ENCODE data around the gene POLE2. TPM values are rescaled to one million over a fixed set of nuclear protein-coding genes. Genes with fewer than 3 reads are reported as not detected.

POLE2 gene
- total and polyA plus RNA-seq, 2 experiments from 2014 or later = 41.9 to 53.3 TPM

DNA sequence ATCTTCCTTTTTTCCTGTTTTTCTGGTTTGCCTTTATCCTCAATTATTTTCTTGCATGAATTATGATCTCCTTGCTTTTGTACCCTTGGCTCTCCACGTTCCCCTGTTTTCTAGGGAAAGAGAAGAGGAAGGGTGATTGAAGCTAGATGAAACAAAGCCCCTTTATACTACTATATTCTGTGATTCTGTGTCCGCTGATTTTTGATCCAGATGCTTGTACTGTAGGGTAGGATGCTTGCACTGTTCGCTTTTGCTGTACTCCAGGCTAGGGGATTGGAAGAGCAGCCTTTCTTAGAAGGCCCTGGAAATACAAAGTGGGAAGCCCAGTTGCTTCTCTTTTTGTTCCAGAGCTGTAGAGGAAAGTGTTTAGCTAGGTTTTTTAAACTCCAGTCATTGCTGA is 44.9 kb upstream of the POLE2 start (continued):
- TF ChIP-seq, protein P1, sequence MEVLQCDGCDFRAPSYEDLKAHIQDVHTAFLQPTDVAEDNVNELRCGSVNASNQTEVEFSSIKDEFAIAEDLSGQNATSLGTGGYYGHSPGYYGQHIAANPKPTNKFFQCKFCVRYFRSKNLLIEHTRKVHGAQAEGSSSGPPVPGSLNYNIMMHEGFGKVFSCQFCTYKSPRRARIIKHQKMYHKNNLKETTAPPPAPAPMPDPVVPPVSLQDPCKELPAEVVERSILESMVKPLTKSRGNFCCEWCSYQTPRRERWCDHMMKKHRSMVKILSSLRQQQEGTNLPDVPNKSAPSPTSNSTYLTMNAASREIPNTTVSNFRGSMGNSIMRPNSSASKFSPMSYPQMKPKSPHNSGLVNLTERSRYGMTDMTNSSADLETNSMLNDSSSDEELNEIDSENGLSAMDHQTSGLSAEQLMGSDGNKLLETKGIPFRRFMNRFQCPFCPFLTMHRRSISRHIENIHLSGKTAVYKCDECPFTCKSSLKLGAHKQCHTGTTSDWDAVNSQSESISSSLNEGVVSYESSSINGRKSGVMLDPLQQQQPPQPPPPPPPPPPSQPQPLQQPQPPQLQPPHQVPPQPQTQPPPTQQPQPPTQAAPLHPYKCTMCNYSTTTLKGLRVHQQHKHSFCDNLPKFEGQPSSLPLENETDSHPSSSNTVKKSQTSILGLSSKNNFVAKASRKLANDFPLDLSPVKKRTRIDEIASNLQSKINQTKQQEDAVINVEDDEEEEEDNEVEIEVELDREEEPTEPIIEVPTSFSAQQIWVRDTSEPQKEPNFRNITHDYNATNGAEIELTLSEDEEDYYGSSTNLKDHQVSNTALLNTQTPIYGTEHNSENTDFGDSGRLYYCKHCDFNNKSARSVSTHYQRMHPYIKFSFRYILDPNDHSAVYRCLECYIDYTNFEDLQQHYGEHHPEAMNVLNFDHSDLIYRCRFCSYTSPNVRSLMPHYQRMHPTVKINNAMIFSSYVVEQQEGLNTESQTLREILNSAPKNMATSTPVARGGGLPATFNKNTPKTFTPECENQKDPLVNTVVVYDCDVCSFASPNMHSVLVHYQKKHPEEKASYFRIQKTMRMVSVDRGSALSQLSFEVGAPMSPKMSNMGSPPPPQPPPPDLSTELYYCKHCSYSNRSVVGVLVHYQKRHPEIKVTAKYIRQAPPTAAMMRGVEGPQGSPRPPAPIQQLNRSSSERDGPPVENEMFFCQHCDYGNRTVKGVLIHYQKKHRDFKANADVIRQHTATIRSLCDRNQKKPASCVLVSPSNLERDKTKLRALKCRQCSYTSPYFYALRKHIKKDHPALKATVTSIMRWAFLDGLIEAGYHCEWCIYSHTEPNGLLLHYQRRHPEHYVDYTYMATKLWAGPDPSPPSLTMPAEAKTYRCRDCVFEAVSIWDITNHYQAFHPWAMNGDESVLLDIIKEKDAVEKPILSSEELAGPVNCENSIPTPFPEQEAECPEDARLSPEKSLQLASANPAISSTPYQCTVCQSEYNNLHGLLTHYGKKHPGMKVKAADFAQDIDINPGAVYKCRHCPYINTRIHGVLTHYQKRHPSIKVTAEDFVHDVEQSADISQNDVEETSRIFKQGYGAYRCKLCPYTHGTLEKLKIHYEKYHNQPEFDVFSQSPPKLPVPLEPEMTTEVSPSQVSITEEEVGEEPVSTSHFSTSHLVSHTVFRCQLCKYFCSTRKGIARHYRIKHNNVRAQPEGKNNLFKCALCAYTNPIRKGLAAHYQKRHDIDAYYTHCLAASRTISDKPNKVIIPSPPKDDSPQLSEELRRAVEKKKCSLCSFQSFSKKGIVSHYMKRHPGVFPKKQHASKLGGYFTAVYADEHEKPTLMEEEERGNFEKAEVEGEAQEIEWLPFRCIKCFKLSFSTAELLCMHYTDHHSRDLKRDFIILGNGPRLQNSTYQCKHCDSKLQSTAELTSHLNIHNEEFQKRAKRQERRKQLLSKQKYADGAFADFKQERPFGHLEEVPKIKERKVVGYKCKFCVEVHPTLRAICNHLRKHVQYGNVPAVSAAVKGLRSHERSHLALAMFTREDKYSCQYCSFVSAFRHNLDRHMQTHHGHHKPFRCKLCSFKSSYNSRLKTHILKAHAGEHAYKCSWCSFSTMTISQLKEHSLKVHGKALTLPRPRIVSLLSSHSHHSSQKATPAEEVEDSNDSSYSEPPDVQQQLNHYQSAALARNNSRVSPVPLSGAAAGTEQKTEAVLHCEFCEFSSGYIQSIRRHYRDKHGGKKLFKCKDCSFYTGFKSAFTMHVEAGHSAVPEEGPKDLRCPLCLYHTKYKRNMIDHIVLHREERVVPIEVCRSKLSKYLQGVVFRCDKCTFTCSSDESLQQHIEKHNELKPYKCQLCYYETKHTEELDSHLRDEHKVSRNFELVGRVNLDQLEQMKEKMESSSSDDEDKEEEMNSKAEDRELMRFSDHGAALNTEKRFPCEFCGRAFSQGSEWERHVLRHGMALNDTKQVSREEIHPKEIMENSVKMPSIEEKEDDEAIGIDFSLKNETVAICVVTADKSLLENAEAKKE (CRISPR knock-in tag; IDR thresholded peaks at IDR 0.05) = no peak
- TF ChIP-seq CREB1 (CRISPR knock-in tag; IDR thresholded peaks at IDR 0.05; ENCODE audit: low read depth) = no peak

DNA sequence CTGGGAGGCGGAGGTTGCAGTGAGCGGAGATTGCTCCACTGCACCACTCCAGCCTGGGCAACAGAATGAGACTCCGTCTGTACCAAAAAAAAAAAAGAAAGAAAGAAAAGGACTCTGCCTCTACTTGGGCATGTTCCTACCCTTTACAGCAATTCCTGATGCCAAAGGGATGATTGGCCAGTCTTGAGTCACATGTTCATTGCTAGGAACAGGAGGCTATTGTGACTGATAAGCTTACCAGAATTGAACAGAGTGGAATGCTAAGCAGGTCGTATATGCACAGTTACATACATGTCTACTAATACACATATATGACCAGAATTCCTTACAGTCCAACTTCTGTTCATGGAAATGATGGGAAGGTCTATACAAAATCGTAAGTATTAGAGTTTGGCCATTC is 39.2 kb upstream of the POLE2 start:
- no peak for DNase-seq (ENCODE audit: low spot score)
- Mint-ChIP-seq H3K4me1 (no peaks in the 10 kb centered on the region), H3K9me3 (no peaks in the 10 kb centered on the region), H3K27ac (no peak overlapping the region), H3K27me3 (ENCODE audit: insufficient read depth, low read depth, poor library complexity) (peaks cover 2% of the 10 kb centered on the region), H3K36me3 (ENCODE audit: low read depth) (no peaks in the 10 kb centered on the region), H3K4me3 (no peak overlapping the region)
- no peaks in the 10 kb centered on the region for H3K36me3 ChIP-seq (ENCODE audit: insufficient read depth)
- TF ChIP-seq STAT1 (IDR thresholded peaks at IDR 0.05; ENCODE audit: unreplicated experiment) (no peak), ZNF331 (CRISPR knock-in tag; IDR thresholded peaks at IDR 0.05; ENCODE audit: low read depth) (no peak), EZH2phosphoT487 (IDR thresholded peaks at IDR 0.05; ENCODE audit: unreplicated experiment) (no peak), ZNF114 (CRISPR knock-in tag; IDR thresholded peaks at IDR 0.05) (no peak)
- TF ChIP-seq, protein P2, sequence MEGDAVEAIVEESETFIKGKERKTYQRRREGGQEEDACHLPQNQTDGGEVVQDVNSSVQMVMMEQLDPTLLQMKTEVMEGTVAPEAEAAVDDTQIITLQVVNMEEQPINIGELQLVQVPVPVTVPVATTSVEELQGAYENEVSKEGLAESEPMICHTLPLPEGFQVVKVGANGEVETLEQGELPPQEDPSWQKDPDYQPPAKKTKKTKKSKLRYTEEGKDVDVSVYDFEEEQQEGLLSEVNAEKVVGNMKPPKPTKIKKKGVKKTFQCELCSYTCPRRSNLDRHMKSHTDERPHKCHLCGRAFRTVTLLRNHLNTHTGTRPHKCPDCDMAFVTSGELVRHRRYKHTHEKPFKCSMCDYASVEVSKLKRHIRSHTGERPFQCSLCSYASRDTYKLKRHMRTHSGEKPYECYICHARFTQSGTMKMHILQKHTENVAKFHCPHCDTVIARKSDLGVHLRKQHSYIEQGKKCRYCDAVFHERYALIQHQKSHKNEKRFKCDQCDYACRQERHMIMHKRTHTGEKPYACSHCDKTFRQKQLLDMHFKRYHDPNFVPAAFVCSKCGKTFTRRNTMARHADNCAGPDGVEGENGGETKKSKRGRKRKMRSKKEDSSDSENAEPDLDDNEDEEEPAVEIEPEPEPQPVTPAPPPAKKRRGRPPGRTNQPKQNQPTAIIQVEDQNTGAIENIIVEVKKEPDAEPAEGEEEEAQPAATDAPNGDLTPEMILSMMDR (conservative IDR thresholded peaks at IDR 0.05; ENCODE audit: low read depth in 2 of 2) = no peak
- TF ChIP-seq, protein P3, sequence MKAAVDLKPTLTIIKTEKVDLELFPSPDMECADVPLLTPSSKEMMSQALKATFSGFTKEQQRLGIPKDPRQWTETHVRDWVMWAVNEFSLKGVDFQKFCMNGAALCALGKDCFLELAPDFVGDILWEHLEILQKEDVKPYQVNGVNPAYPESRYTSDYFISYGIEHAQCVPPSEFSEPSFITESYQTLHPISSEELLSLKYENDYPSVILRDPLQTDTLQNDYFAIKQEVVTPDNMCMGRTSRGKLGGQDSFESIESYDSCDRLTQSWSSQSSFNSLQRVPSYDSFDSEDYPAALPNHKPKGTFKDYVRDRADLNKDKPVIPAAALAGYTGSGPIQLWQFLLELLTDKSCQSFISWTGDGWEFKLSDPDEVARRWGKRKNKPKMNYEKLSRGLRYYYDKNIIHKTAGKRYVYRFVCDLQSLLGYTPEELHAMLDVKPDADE (IDR thresholded peaks at IDR 0.05) = no peak
- no peak overlapping the region for H3K27ac ChIP-seq (ENCODE audit: low read depth)
- H3F3A ChIP-seq (replicated peaks; ENCODE audit: low read depth) = no peaks in the 10 kb centered on the region
- no peaks in the 10 kb centered on the region for H3K9me2 ChIP-seq (ENCODE audit: insufficient read depth)
- H3K4me3 ChIP-seq = no peak overlapping the region
- H3K79me2 ChIP-seq (replicated peaks; ENCODE audit: insufficient read depth) = no peaks in the 10 kb centered on the region
- H4K20me1 ChIP-seq (replicated peaks; ENCODE audit: insufficient read depth) = no peaks in the 10 kb centered on the region
- no peak for ATAC-seq
- H3K4me2 ChIP-seq = no peak overlapping the region
- H2AFZ ChIP-seq = peak overlapping the region; percentile 70; the same call in 1 of the 2 replicates
- H3K27me3 ChIP-seq (ENCODE audit: insufficient read depth) = no peaks in the 10 kb centered on the region
- no peaks in the 10 kb centered on the region for H3K4me1 ChIP-seq (ENCODE audit: insufficient read depth)

All from GM23338 (cell line).